OCI-LY1 (cell line): ENCODE data around the gene IL33.

Experiments used
- H2AFZ ChIP-seq: fragments of 200-600 bp; sonication (generic), shearing (Covaris generic); 2 replicates; pipeline ENCODE4 v1.6.0; 2014; ENCODE audit warnings: antibody characterized with exemption, mild to moderate bottlenecking, low read length
- H3F3A ChIP-seq: fragments of 200-600 bp; sonication (generic), shearing (Covaris generic); 2 replicates; pipeline ENCODE4 v1.6.0; 2014; ENCODE audit warnings: mild to moderate bottlenecking, antibody characterized with exemption, low read length, moderate library complexity; ENCODE audit not compliant: insufficient read depth
- H3K27ac ChIP-seq: fragments of 200-600 bp; sonication (generic); 2 replicates; pipeline ENCODE4 v1.5.1; 2014; ENCODE audit warnings: low read length, mixed run types, mild to moderate bottlenecking, low read depth; ENCODE audit not compliant: poor library complexity, severe bottlenecking
- H3K27me3 ChIP-seq: fragments of 200-600 bp; sonication (generic); 2 replicates; pipeline ENCODE4 v1.6.0; 2014; ENCODE audit warnings: antibody characterized with exemption, mild to moderate bottlenecking, low read length, moderate library complexity; ENCODE audit not compliant: insufficient read depth
- H3K36me3 ChIP-seq: fragments of 200-600 bp; sonication (generic); 2 replicates; pipeline ENCODE4 v1.6.1; 2014; ENCODE audit warnings: mild to moderate bottlenecking, antibody characterized with exemption, low read length, moderate library complexity, mixed read lengths; ENCODE audit not compliant: insufficient read depth
- H3K4me1 ChIP-seq: fragments of 200-600 bp; sonication (generic); 2 replicates; pipeline ENCODE4 v1.5.1; 2014; ENCODE audit warnings: mild to moderate bottlenecking, low read length, moderate library complexity; ENCODE audit not compliant: insufficient read depth, severe bottlenecking
- H3K4me2 ChIP-seq: fragments of 200-600 bp; sonication (generic), shearing (Covaris generic); 2 replicates; pipeline ENCODE4 v1.6.1; 2014; ENCODE audit warnings: low read length
- H3K4me3 ChIP-seq: fragments of 200-600 bp; sonication (generic); 2 replicates; pipeline ENCODE4 v1.5.1; 2014; ENCODE audit warnings: low read length, low read depth, mild to moderate bottlenecking, mixed read lengths; ENCODE audit not compliant: poor library complexity, severe bottlenecking
- H3K79me2 ChIP-seq: fragments of 200-600 bp; shearing (Covaris generic); 2 replicates; pipeline ENCODE4 v1.6.1; 2016; ENCODE audit warnings: mixed run types, low read length, mixed read lengths; ENCODE audit not compliant: insufficient read depth
- H3K9ac ChIP-seq: fragments of 200-600 bp; sonication (generic), shearing (Covaris generic); 2 replicates; pipeline ENCODE4 v1.6.1; 2014; ENCODE audit warnings: mild to moderate bottlenecking, low read length, mixed read lengths
- H3K9me2 ChIP-seq: fragments of 200-600 bp; sonication (generic), shearing (Covaris generic); 2 replicates; pipeline ENCODE4 v1.6.1; 2014; ENCODE audit warnings: low read depth, mild to moderate bottlenecking, low read length, mixed read lengths
- H3K9me3 ChIP-seq: fragments of 200-600 bp; shearing (Covaris generic); 2 replicates; pipeline ENCODE4 v1.6.1; 2014; ENCODE audit warnings: low read length, mixed read lengths
- H4K20me1 ChIP-seq: fragments of 200-600 bp; sonication (generic), shearing (Covaris generic); 2 replicates; pipeline ENCODE4 v1.6.0; 2016; ENCODE audit warnings: mild to moderate bottlenecking, low read length; ENCODE audit not compliant: insufficient read depth
- EZH2 ChIP-seq: fragments of 200-600 bp; sonication (generic), shearing (Covaris generic); IDR thresholded peaks from 2 replicates; pipeline ENCODE4 v1.8.0; 2017; ENCODE audit warnings: borderline replicate concordance, mixed run types, mild to moderate bottlenecking, antibody characterized with exemption, low read length, moderate library complexity, mixed read lengths
- TF ChIP-seq, protein P1 (sequence below): fragments of 200-600 bp; sonication (generic), shearing (Covaris generic); IDR thresholded peaks from 2 replicates; pipeline ENCODE4 v1.5.1; 2017; ENCODE audit warnings: mild to moderate bottlenecking, antibody characterized with exemption, low read length, moderate library complexity, mixed read lengths

The IL33 gene

DNA sequence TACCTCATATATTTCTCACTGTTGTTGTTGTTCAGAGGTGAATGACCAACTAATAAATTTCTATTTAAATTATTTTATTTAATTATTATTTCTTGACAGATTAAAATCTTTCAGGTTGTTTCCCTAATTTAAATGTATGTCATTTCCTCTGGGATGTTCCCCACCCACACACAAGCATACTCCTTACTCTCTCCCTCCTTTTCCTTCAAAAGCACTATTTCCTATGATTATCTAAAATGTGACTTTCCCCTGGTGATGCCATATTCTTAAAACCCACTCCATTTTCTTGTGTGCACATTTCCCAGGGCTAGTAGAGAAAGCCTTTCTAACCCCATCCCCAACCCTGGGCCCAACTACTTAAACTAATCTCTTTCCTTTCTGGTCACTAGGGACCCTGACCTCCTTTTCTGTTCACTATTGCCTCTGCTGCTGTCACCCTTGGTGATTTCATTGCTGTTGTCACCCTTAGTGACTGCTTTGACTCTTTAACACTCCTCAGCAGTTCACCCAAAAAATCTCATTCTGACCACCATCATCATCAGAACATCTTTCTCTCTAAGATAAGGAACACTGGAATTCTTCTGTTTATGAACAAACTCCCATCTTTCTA is 16.8 kb downstream of the IL33 start:
- Histone ChIP-seq H3K79me2 (no peaks in the 10 kb centered on the region), H3K9me3 (no peaks in the 10 kb centered on the region), H3F3A (no peaks in the 10 kb centered on the region), H3K4me3 (no peak overlapping the region), H3K36me3 (no peaks in the 10 kb centered on the region), H3K4me1 (no peaks in the 10 kb centered on the region), H3K4me2 (no peak overlapping the region), H2AFZ (no peak overlapping the region), H4K20me1 (no peaks in the 10 kb centered on the region), H3K27me3 (no peaks in the 10 kb centered on the region), H3K27ac (no peak overlapping the region), H3K9me2 (no peaks in the 10 kb centered on the region), H3K9ac (no peak overlapping the region)
- no peak for TF ChIP-seq EZH2
- TF ChIP-seq, protein P1, sequence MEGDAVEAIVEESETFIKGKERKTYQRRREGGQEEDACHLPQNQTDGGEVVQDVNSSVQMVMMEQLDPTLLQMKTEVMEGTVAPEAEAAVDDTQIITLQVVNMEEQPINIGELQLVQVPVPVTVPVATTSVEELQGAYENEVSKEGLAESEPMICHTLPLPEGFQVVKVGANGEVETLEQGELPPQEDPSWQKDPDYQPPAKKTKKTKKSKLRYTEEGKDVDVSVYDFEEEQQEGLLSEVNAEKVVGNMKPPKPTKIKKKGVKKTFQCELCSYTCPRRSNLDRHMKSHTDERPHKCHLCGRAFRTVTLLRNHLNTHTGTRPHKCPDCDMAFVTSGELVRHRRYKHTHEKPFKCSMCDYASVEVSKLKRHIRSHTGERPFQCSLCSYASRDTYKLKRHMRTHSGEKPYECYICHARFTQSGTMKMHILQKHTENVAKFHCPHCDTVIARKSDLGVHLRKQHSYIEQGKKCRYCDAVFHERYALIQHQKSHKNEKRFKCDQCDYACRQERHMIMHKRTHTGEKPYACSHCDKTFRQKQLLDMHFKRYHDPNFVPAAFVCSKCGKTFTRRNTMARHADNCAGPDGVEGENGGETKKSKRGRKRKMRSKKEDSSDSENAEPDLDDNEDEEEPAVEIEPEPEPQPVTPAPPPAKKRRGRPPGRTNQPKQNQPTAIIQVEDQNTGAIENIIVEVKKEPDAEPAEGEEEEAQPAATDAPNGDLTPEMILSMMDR = no peak

DNA sequence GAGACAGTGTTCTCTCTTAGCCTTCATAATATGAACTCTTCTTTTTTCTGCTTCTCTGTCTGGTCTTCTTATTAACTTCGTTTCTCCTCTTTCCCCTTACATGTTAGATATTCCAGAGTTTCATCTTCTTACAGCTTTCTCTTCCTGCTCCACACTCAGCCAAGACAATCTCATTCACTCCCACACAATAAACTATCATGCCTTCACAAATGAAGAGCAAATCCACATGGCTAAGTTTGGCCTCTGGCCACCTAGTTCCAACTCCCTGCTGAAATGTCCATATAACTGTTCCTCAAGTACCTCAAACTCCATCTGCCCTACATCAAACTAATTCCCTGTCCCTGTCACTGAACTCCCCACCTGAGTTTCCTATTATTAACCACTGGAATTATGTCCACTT is 18.4 kb downstream of the IL33 start:
- H3K9ac ChIP-seq = no peak overlapping the region
- no peaks in the 10 kb centered on the region for H3K27me3 ChIP-seq
- no peak overlapping the region for H3K27ac ChIP-seq
- no peak overlapping the region for H3K4me3 ChIP-seq
- TF ChIP-seq, protein P1 = no peak
- no peak for TF ChIP-seq EZH2
- no peaks in the 10 kb centered on the region for H3K36me3 ChIP-seq
- no peaks in the 10 kb centered on the region for H4K20me1 ChIP-seq
- no peaks in the 10 kb centered on the region for H3F3A ChIP-seq
- no peaks in the 10 kb centered on the region for H3K4me1 ChIP-seq
- H3K79me2 ChIP-seq = no peaks in the 10 kb centered on the region
- H3K9me2 ChIP-seq = no peaks in the 10 kb centered on the region
- H2AFZ ChIP-seq = no peak overlapping the region
- H3K4me2 ChIP-seq = no peak overlapping the region
- no peaks in the 10 kb centered on the region for H3K9me3 ChIP-seq

DNA sequence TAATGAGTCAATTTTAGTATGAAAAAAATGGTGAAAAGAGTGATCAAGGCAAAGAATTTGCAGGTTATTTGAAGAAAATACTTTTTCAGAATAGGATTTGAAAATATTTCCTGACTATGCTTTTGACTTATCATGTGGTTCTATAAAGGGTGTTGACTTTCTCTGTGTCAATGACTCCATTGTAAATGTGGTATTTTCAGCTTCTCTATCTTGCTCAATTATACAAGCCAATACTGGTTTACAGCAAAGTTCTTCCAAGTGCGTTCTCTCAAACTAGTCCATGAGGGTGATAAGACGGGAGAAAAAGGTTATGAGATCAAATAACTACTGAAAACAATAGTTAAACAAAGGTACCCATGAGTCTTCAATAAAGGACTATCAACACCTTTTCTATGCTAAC is 21.7 kb downstream of the IL33 start:
- no peak for TF ChIP-seq EZH2
- TF ChIP-seq, protein P1 = no peak
- H3F3A ChIP-seq = no peaks in the 10 kb centered on the region
- no peak overlapping the region for H3K4me2 ChIP-seq
- no peak overlapping the region for H3K27ac ChIP-seq
- no peaks in the 10 kb centered on the region for H3K27me3 ChIP-seq
- H3K36me3 ChIP-seq = no peaks in the 10 kb centered on the region
- H3K79me2 ChIP-seq = no peaks in the 10 kb centered on the region
- no peaks in the 10 kb centered on the region for H4K20me1 ChIP-seq
- no peak overlapping the region for H3K9ac ChIP-seq
- no peaks in the 10 kb centered on the region for H3K9me2 ChIP-seq
- H3K4me3 ChIP-seq = no peak overlapping the region
- H3K4me1 ChIP-seq = no peaks in the 10 kb centered on the region
- H3K9me3 ChIP-seq = no peaks in the 10 kb centered on the region
- H2AFZ ChIP-seq = no peak overlapping the region
